Cardiac muscle cell (in vitro differentiated cells and primary cell): ENCODE results near the gene PTPRD. TPM values are rescaled to one million over a fixed set of nuclear protein-coding genes. Genes with fewer than 3 reads are reported as not detected.

Experiments
- DNase-seq, 2 donors: peaks; one replicate each; pipeline versions ENCODE4 v3.0.0 to v3.0.0-alpha.2; 2010 to 2017; ENCODE audit warnings: low read depth in 1 of 2, low spot score in 1 of 2
- H3K27ac ChIP-seq: fragments of 200-600 bp; sonication (generic); 2 replicates; pipeline ENCODE4 v1.5.1; 2016
- H3K27me3 ChIP-seq: fragments of 200-600 bp; sonication (generic); 2 replicates; pipeline ENCODE4 v1.6.0; 2016; ENCODE audit warnings: control low read depth
- H3K36me3 ChIP-seq: fragments of 200-600 bp; sonication (generic); 2 replicates; pipeline ENCODE4 v1.5.1; 2016; ENCODE audit warnings: control low read depth
- H3K4me1 ChIP-seq: fragments of 200-600 bp; sonication (generic); 2 replicates; pipeline ENCODE4 v1.8.1; 2017; ENCODE audit warnings: low read depth, mild to moderate bottlenecking, mixed run types
- H3K4me3 ChIP-seq: fragments of 200-600 bp; sonication (generic); 2 replicates; pipeline ENCODE4 v1.5.1; 2016; ENCODE audit warnings: mild to moderate bottlenecking
- H3K9me3 ChIP-seq: fragments of 200-600 bp; sonication (generic); 2 replicates; pipeline ENCODE4 v1.5.1; 2017; ENCODE audit warnings: low read depth, mild to moderate bottlenecking, control low read depth
- CTCF ChIP-seq: IDR thresholded peaks from 2 replicates; pipeline ENCODE4 v1.5.1; 2012; ENCODE audit warnings: low read depth, mild to moderate bottlenecking, low read length
- polyA plus RNA-seq: library from polyadenylated mRNA; unstranded; fragments of >200 nt; fragmentation: Nextera tagmentation; extraction: Ambion mirVana; gene quantifications from 2 replicates; pipeline ENCODE4 v1.2.1, GENCODE V29; 2016
- total RNA-seq: library from RNA; depleted of rRNA; stranded (reverse); fragments of >200 nt; gene quantifications from 2 replicates; pipeline ENCODE4 v1.2.3, GENCODE V29; 2016

The PTPRD gene
- total and polyA plus RNA-seq, 2 experiments from 2014 or later = 37.0 to 287 TPM

GRCh38 chr9:8553444-8553843 lies 2059.4 kb downstream of the PTPRD start:
- no peak for DNase-seq
- Histone ChIP-seq H3K36me3 (no peaks in the 10 kb centered on the region), H3K27me3 (no peaks in the 10 kb centered on the region), H3K27ac (no peak overlapping the region), H3K4me1 (no peaks in the 10 kb centered on the region), H3K9me3 (no peaks in the 10 kb centered on the region), H3K4me3 (no peak overlapping the region)
- TF ChIP-seq CTCF = no peak

GRCh38 chr9:8552732-8553131 lies 2060.1 kb downstream of the PTPRD start:
- H3K9me3 ChIP-seq = no peaks in the 10 kb centered on the region
- H3K36me3 ChIP-seq = no peaks in the 10 kb centered on the region
- H3K27ac ChIP-seq = no peak overlapping the region
- no peak for DNase-seq
- no peak for TF ChIP-seq CTCF
- no peaks in the 10 kb centered on the region for H3K27me3 ChIP-seq
- no peak overlapping the region for H3K4me3 ChIP-seq
- no peaks in the 10 kb centered on the region for H3K4me1 ChIP-seq

GRCh38 chr9:8549214-8549613 lies 2063.6 kb downstream of the PTPRD start:
- H3K4me1 ChIP-seq = no peaks in the 10 kb centered on the region
- no peaks in the 10 kb centered on the region for H3K27me3 ChIP-seq
- H3K4me3 ChIP-seq = no peak overlapping the region
- H3K36me3 ChIP-seq = no peaks in the 10 kb centered on the region
- no peak for DNase-seq
- no peaks in the 10 kb centered on the region for H3K9me3 ChIP-seq
- no peak for TF ChIP-seq CTCF
- H3K27ac ChIP-seq = no peak overlapping the region

GRCh38 chr9:8543219-8543618 lies 2069.6 kb downstream of the PTPRD start:
- no peak for TF ChIP-seq CTCF
- H3K27me3 ChIP-seq = no peaks in the 10 kb centered on the region
- no peak for DNase-seq
- H3K27ac ChIP-seq = no peak overlapping the region
- no peaks in the 10 kb centered on the region for H3K9me3 ChIP-seq
- H3K36me3 ChIP-seq = no peaks in the 10 kb centered on the region
- no peaks in the 10 kb centered on the region for H3K4me1 ChIP-seq
- no peak overlapping the region for H3K4me3 ChIP-seq

GRCh38 chr9:8542537-8542936 lies 2070.3 kb downstream of the PTPRD start:
- Histone ChIP-seq H3K9me3 (no peaks in the 10 kb centered on the region), H3K4me1 (no peaks in the 10 kb centered on the region), H3K27ac (no peak overlapping the region), H3K36me3 (no peaks in the 10 kb centered on the region), H3K27me3 (no peaks in the 10 kb centered on the region), H3K4me3 (no peak overlapping the region)
- DNase-seq = peak in 1 of 2 donors; percentile 12
- TF ChIP-seq CTCF = no peak

- H3K4me1 ChIP-seq = no peaks in the 10 kb centered on the region
- H3K4me3 ChIP-seq = no peak overlapping the region
- TF ChIP-seq CTCF = no peak
These were observed 2073.1 kb downstream of the PTPRD start for GRCh38 chr9:8539681-8540197.

More at GRCh38 chr9:8539681-8540197, 2073.1 kb downstream of the PTPRD start:
- Histone ChIP-seq H3K36me3 (no peaks in the 10 kb centered on the region), H3K27ac (no peak overlapping the region), H3K9me3 (no peaks in the 10 kb centered on the region), H3K27me3 (no peaks in the 10 kb centered on the region)
- no peak for DNase-seq
